Fibroblast of lung (primary cell): ENCODE measurements around the gene CCT5.

ENCODE experiments used
- EZH2 ChIP-seq: IDR thresholded peaks from 2 replicates; pipeline ENCODE4 v1.5.1; 2012; ENCODE audit warnings: low read length, control low read depth, mild to moderate bottlenecking; ENCODE audit errors: missing control alignments
- TF ChIP-seq, protein P1 (sequence below), 2 donors: IDR thresholded peaks in 1 of 2; conservative IDR thresholded peaks in 1 of 2; 1 replicate in 1 of 2; 2 replicates in 1 of 2; pipeline ENCODE4 v1.5.1; 2011 to 2012; ENCODE audit warnings: low read length in 2 of 2, control low read depth in 1 of 2, inconsistent platforms in 1 of 2, low read depth in 1 of 2, mild to moderate bottlenecking in 1 of 2

DNA sequence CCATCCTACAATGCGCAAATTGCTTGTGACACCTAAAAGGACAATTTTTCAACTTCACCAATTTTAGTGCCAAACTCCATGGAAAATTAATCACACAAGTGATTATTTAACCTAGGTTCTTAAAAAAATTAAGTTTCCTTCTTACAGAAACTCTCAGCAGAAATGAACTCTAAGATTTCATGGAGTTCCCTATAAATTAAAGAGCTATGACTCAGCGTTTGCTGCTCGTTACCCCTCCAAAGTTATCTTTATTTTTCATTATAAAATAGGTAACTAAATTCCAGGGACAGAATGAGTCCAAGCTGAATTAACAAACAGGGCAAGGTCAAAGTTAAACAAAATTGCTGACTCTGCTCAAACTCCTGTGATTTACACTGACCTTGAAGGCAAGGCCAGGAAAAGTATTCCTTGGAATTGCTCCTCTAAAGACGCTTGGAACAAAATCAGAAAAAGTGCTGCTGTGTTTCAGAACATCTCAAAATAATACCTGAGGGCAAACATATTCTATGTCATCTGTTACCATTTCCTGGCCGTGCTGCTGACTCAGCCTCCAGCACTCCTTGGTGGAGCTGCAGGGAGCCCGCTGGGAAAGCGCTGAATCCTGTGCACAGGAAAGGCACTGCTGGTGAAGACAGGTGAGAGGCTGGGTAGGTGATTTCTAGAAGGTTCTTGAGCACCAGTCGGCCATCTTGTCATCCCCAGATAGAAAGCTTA, 60.1 kb downstream of the CCT5 start:
- TF ChIP-seq EZH2 = no peak
- TF ChIP-seq, protein P1, sequence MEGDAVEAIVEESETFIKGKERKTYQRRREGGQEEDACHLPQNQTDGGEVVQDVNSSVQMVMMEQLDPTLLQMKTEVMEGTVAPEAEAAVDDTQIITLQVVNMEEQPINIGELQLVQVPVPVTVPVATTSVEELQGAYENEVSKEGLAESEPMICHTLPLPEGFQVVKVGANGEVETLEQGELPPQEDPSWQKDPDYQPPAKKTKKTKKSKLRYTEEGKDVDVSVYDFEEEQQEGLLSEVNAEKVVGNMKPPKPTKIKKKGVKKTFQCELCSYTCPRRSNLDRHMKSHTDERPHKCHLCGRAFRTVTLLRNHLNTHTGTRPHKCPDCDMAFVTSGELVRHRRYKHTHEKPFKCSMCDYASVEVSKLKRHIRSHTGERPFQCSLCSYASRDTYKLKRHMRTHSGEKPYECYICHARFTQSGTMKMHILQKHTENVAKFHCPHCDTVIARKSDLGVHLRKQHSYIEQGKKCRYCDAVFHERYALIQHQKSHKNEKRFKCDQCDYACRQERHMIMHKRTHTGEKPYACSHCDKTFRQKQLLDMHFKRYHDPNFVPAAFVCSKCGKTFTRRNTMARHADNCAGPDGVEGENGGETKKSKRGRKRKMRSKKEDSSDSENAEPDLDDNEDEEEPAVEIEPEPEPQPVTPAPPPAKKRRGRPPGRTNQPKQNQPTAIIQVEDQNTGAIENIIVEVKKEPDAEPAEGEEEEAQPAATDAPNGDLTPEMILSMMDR (conservative IDR thresholded peaks at IDR 0.05 in 1 of 2, IDR thresholded peaks at IDR 0.05 in 1 of 2; ENCODE audit: low read depth in 1 of 2, low read length in 2 of 2) = no peak
